ENCODE results near the gene RAP1GAP2.
"Not testable (repeated sequence)": the region's sequence is repeated elsewhere in the genome, so short reads cannot be mapped to it uniquely, and the experiment has no call there.

The RAP1GAP2 gene

GRCh38 chr17:2978991-2979390 is 182.8 kb downstream of the RAP1GAP2 start:
- no peak for DNase-seq

GRCh38 chr17:2980211-2980903 is 184.1 kb downstream of the RAP1GAP2 start:
- no peak for DNase-seq

GRCh38 chr17:2980904-2981246 is 184.6 kb downstream of the RAP1GAP2 start:
- no peak for DNase-seq

DNA sequence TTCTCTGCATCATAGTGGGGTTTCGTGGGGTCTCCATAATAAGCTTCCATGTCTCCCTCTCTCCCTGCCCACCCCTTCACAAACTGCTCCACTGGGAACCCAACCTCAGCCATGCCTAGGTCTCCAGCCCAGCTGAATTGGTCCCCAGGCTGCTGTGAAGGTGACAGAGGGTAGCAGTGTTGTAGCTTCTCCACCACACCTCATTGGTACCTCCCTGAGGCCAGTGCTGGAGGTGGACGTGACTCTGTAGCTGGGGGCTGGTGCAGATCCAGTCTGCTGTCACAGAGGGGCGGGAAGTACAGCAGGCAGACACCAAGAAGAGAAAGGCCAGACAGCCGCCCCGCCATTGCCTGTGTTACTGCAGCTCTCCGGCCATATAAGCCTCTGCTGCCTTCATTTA is 185.1 kb downstream of the RAP1GAP2 start:
- no peak for DNase-seq

GRCh38 chr17:2982854-2983253 is 186.6 kb downstream of the RAP1GAP2 start:
- DNase-seq = no peak

DNA sequence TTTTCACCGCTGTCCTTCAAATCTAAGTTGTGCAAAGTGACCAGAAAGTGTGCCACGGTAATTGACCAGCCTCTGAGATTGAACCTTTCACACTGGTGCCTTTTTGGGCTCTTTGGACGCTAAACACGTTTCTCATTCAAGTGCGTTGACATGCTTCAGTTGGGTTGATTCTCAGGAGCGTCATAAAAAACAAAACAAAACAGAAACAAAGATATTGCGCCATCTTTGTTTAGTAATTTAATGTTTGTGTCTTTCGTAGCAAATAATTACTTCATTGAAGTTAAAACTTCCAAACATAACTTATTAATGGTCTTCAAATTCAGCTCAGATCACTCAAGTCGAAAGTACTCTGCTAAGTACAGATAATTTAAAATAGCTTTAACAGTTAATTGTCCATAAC is 187.0 kb downstream of the RAP1GAP2 start:
- DNase-seq = no peak

DNA sequence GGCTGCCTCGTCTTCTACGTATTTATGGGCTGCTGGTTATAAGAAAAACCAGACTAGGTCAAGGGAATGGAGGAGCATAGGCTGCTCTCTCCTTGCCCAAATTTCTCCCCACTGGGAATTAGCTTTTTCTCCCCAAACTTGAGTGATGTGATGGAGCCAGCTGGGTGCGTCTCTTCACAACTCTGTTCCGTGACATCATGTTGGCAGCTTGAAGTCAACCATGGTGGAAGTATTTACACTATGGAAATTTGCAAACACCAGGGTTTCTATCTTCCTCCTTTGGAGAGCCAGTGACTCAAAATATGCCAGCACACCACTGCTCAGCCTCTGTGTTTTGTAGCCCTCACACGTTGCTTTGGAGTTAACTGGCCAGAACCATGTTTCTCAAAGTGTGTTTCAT is 189.1 kb downstream of the RAP1GAP2 start:
- no peak for DNase-seq

DNA sequence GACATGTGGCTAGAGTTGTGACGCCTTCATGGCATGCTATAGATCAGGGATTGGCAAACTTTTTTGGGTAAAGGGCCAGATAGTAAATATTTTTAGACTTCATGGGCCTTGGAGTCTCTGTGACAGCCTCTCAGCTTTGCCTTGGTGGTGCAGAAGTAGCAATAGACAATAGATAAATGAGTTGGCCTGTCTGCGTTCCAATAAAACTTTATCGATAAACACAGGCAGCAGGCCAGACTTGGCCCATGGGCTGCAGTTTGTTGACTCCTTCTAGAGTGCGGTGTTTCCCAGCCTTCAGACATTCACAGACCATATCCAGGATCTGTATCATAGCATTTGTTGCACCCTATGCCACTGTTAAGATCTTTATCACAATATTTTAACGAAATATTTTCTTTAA is 190.7 kb downstream of the RAP1GAP2 start:
- no peak for DNase-seq

DNA sequence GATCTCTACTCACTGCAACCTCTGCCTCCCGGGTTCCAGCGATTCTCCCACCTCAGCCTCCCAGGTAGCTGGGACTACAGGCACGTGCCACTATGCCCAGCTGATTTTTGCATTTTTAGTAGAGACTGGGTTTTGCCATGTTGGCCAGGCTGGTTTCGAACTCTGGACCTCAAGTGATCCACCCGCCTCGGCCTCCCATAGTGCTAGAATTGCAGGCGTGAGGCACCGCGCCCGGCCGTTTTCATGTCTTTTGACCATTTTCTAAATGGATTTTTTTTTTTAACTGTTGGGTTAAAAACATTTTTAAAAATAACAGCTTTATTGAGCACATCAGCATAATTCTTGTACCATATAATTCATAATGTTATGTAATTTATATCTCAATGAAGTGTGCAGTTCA is 193.2 kb downstream of the RAP1GAP2 start:
- DNase-seq = not testable (repeated sequence)

- no peak for DNase-seq
Observed at GRCh38 chr17:2989855-2990254, 193.6 kb downstream of the RAP1GAP2 start.

DNA sequence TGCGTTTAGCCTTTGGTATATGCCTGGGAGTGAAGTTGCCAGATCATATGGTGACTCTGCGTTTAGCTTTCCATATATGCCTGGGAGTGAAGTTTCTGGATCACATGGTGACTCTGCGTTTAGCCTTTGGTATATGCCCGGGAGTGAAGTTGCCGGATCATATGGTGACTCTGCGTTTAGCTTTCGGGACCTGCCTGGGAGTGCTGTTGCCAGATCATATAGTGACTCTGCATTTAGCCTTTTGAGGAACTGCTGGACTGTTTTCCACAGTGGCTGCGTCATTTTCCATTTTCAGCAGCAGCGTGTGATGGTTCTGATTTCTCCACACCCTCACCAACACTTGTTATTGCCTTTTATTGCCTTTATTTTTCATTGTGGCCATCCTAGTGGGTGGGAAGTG is 194.2 kb downstream of the RAP1GAP2 start:
- no peak for DNase-seq

DNA sequence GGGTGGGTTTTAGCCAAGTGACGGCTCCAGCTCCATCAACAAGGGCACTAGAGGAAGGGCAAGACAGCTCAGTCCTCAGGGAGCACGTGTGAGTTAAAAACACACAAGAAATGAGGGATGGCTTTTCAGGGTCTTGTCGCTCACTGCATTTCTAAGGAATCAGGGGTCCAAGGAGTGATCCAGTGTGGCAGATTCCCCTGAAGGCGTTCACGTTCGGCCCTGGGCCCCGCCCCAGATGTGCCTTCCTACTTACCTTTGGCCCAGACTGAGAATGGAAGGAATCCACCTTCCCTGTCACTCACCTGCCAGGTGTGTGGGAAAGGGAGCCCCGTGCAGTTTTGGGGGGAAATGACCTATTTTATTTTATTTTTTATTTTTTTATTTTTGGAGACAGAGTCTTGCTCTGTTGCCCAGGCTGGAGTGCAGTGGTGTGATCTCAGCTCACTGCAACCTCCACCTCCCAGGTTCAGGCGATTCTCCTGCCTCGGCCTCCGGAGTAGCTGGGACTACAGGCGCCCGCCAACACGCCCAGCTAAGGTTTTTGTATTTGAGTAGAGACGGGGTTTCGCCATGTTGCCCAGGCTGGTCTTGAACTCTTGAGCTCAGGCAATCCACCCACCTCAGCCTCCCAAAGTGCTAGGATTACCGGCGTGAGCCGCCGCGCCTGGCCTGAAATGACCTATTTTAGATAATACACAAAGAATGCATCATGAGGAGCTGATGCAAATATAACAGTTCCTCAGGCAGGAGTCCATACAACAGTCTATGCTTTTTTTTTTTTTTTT is 195.3 kb downstream of the RAP1GAP2 start:
- DNase-seq = not testable (repeated sequence)

DNA sequence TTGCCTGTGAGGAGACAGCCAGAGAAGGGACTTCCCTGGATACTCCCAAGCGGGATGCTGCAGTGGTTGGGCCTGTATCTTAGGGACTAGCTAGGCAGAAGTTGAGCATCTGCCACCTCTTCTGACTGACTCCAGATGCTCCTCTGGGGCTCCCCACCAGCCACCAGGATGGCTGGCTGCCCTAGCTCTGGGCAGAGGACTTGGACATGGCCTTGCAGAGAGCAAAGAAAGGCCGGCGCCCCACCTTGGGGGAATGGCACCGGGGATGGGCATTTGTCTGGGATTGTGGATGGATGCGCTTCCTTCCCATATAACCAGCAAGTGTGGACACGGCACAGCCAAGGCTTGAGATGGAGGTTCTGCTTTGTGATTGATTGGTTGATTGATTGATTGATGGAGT is 198.2 kb downstream of the RAP1GAP2 start:
- DNase-seq = no peak

DNA sequence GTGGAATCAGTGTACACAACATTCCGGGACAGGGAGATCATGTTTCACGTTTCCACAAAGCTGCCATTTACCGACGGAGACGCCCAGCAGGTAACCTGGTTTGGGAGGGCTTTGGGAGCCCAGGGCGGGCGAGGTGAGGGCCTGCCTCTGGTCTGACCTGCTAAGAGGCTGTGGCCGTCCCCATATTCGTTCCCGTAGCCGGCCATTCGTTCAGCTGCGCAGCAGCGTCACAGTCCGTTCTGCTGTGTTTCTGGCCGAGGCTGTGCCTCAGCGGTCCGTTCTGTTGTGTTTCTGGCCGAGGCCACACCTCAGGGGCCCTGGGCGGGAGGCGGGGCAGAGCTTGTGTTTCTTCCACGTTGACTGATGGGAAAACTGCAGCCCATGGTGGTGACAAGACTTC is 199.1 kb downstream of the RAP1GAP2 start:
- DNase-seq = no peak

- no peak for DNase-seq
Observed at GRCh38 chr17:2995886-2996809, 199.9 kb downstream of the RAP1GAP2 start.

DNA sequence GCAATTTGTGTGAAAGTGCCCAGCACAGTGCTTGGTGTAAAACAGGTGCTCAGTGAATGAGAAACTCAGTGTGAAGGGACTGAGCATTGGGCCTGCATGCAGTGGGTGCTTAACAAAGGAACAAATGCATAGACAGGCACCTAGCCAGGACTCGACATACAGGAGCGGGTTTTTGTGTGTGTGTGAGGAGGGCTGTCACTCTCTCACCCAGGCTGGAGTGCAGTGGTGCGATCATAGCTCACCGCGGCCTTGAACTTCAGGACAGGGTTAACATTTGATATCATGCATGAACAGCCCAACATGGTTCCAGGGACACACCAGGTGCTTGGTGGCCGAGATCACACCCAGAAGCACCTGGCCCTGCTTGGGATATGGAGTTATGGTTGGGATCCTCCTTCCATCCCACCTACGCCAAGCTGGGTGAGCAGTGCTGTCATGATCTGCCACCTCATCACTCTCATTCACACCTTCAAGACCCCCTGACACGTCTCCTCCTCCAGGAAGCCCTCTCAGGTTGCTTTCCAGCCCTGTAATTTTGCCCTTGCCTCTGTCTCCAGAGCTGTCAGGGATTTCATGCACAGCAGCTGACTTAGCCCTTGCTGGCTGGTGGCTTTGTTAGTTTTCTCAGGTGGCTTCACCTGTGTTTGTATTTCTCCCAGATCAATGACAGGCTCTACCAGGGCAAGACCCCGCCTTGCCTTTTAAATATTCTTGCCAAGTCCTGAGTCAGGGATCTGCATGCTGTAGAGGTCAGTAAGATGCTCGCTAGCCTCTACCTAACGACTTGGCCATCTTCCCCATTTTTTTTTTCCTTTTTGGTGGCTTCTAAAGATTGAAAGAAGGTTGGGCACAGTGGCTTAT is 200.8 kb downstream of the RAP1GAP2 start:
- DNase-seq = no peak

DNA sequence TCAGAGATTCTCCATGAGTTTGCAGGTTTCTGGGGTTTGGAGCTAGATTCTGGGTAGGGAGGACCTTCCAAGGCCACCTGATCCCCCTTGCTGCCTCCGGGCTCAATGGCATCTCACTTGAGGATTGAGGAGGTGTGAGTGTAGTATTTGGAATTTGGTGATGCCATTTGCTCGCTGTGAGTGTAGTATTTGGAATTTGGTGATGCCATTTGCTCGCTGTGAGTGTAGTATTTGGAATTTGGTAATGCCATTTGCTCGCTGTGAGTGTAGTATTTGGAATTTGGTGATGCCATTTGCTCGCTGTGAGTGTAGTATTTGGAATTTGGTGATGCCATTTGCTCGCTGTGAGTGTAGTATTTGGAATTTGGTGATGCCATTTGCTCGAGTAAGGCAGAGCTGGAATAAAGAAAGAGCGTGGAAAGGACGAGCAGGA is 202.2 kb downstream of the RAP1GAP2 start:
- DNase-seq = not testable (repeated sequence)

GRCh38 chr17:3002538-3003295 is 206.5 kb downstream of the RAP1GAP2 start:
- DNase-seq = no peak

DNA sequence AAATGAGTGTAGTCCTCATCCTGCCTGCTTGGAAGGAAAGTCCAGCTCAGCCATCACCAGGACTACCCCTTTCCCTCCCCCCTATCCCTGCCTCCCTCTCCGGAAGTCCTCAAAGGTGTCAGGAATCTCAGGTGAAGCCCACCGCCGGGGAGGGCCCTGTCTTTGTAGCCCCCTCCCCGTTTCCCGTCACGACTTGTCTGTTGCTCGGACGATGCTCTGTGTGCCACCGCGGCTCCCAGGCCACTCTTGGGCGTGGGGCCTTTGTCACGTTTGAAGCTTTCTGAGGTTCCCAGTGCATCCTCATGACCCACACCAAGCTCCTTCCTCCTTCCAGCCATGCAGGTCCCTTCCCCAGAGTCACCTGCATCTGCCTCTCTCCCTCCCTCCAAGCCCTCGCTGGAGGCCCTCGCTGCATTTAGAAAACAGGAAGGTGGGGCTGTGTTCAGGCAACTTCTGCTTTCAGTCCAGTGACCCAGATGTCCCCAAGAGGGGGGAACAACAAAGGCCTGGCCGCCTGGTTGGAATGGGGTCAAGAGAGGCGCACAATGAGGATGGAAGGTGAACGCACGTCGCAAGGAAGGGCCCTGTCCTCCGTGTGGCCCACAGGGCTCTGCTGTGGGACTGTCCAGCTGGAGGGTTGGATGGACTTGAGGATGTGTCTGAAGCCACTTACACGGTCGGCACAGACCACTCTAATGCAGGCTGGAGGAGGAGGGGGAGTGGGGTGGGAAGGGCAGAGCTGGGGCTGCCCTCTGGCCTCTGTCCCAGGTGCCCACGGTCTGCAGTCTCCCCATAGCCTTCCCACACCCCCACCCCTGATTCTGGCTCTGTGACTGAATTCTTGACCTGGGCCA is 207.3 kb downstream of the RAP1GAP2 start:
- no peak for DNase-seq

DNA sequence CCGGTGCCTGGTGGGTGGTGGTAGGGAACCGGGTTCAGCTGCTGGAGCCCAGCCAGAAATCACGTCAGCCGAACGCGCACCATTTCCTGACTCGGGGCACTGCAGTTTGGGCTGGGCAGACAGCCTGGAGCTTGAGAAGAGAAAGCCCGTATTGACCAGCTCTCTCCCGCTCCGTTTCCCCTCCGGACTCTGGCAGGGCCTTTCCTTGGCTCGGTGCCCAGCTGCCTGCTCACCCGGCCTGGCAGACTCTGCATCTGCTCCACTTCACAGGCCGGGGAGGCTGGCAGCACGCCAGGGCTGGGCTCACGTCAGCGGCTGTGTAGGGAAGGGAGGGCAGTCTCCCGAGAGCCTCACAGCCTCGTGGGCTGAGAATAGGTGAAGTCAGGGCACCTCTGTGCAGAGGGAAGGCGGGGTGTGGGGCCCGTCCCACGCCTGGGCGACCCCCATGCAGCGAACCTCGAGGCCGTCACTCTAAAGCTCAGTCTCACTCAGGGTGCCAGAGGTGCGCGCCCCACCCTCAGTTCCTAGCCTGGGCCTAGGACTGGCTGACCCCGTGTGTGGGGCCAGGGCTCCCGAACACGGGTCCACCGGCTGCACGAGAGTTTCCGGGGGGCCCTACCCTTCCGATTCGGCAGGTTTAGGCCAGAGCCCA is 208.0 kb downstream of the RAP1GAP2 start:
- DNase-seq = peak; percentile 70
